ENCODE results near the gene PRKCE. TPM values are rescaled to one million over a fixed set of nuclear protein-coding genes. Genes with fewer than 3 reads are reported as not detected.

Gene PRKCE
- total and polyA plus RNA-seq, 2 experiments from 2014 or later: 0.94 to 1.2 TPM

DNA sequence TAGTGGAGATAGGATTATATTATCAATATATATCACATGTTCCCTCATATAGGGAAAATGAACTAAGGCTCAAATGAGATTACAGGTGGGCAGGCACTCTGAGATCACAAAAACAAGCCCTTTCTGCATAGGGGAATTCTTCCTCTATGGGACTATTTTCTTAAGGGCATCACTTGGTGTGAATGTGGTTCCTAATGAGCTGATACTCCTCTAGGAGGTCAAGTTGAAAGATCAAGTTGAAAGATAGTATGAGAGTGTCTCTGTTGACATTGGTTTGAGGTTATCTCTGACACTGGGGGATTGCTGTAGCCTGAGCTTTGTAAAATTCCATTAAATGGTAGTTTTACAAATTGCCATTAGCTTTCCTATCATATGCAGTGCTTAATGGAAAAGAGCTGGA lies 270.4 kb downstream of the PRKCE start (continued):
- TF ChIP-seq, protein P1, sequence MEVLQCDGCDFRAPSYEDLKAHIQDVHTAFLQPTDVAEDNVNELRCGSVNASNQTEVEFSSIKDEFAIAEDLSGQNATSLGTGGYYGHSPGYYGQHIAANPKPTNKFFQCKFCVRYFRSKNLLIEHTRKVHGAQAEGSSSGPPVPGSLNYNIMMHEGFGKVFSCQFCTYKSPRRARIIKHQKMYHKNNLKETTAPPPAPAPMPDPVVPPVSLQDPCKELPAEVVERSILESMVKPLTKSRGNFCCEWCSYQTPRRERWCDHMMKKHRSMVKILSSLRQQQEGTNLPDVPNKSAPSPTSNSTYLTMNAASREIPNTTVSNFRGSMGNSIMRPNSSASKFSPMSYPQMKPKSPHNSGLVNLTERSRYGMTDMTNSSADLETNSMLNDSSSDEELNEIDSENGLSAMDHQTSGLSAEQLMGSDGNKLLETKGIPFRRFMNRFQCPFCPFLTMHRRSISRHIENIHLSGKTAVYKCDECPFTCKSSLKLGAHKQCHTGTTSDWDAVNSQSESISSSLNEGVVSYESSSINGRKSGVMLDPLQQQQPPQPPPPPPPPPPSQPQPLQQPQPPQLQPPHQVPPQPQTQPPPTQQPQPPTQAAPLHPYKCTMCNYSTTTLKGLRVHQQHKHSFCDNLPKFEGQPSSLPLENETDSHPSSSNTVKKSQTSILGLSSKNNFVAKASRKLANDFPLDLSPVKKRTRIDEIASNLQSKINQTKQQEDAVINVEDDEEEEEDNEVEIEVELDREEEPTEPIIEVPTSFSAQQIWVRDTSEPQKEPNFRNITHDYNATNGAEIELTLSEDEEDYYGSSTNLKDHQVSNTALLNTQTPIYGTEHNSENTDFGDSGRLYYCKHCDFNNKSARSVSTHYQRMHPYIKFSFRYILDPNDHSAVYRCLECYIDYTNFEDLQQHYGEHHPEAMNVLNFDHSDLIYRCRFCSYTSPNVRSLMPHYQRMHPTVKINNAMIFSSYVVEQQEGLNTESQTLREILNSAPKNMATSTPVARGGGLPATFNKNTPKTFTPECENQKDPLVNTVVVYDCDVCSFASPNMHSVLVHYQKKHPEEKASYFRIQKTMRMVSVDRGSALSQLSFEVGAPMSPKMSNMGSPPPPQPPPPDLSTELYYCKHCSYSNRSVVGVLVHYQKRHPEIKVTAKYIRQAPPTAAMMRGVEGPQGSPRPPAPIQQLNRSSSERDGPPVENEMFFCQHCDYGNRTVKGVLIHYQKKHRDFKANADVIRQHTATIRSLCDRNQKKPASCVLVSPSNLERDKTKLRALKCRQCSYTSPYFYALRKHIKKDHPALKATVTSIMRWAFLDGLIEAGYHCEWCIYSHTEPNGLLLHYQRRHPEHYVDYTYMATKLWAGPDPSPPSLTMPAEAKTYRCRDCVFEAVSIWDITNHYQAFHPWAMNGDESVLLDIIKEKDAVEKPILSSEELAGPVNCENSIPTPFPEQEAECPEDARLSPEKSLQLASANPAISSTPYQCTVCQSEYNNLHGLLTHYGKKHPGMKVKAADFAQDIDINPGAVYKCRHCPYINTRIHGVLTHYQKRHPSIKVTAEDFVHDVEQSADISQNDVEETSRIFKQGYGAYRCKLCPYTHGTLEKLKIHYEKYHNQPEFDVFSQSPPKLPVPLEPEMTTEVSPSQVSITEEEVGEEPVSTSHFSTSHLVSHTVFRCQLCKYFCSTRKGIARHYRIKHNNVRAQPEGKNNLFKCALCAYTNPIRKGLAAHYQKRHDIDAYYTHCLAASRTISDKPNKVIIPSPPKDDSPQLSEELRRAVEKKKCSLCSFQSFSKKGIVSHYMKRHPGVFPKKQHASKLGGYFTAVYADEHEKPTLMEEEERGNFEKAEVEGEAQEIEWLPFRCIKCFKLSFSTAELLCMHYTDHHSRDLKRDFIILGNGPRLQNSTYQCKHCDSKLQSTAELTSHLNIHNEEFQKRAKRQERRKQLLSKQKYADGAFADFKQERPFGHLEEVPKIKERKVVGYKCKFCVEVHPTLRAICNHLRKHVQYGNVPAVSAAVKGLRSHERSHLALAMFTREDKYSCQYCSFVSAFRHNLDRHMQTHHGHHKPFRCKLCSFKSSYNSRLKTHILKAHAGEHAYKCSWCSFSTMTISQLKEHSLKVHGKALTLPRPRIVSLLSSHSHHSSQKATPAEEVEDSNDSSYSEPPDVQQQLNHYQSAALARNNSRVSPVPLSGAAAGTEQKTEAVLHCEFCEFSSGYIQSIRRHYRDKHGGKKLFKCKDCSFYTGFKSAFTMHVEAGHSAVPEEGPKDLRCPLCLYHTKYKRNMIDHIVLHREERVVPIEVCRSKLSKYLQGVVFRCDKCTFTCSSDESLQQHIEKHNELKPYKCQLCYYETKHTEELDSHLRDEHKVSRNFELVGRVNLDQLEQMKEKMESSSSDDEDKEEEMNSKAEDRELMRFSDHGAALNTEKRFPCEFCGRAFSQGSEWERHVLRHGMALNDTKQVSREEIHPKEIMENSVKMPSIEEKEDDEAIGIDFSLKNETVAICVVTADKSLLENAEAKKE (CRISPR knock-in tag; IDR thresholded peaks at IDR 0.05): no peak

DNA sequence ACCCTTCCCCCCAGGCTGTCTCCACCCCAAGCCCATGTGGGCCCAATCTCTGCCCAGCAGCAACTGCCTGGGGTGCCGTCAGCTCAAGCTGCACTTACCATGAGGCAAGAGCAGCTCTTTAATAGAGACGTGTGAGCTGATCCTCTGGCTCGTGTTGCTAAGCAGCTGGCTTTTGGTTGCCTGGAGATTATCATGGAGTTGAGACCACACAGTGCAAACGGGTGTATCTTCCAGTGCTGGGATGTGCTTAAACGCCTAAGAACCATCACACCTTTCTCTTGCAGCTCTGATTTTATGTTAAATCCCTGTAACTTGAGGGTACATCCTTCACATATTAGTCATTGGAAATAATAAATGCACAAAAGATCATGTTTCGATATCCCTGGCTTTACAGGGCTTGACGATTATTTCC lies 271.1 kb downstream of the PRKCE start:
- no peak for ATAC-seq
- H3K27ac ChIP-seq (ENCODE audit: low read depth): no peak overlapping the region
- no peak overlapping the region for H3K27ac Mint-ChIP-seq

DNA sequence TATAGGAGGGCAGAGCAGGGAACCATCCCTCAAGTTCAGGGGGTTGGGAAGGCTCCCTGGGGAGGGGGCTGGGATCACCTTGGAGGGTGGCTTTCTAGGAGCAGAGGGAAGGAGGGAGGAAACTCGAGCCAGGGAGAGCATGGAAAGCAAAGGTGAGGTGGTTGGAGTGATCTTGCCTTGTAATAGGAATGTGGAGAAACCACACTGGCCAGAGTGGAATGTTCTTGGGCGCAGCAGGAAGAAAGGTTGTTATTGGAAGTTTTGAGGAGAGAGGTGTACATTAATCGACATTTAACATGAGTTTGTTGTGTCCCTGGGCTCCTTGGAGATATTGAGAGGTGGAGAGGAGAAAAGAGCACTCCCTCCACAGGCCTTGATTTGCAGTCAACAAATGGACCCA lies 272.2 kb downstream of the PRKCE start:
- Histone ChIP-seq H3K4me2 (no peak overlapping the region), H3K4me1 (ENCODE audit: insufficient read depth) (no peaks in the 10 kb centered on the region), H3K9me2 (ENCODE audit: insufficient read depth) (peaks cover 9% of the 10 kb centered on the region; the same call in 1 of the 2 replicates), H3F3A (replicated peaks; ENCODE audit: low read depth) (no peaks in the 10 kb centered on the region), H4K20me1 (replicated peaks; ENCODE audit: insufficient read depth) (no peaks in the 10 kb centered on the region), H3K27me3 (ENCODE audit: insufficient read depth) (no peaks in the 10 kb centered on the region), H2AFZ (no peak overlapping the region), H3K36me3 (ENCODE audit: insufficient read depth) (no peaks in the 10 kb centered on the region), H3K27ac (ENCODE audit: low read depth) (no peak overlapping the region), H3K79me2 (replicated peaks; ENCODE audit: insufficient read depth) (no peaks in the 10 kb centered on the region), H3K4me3 (no peak overlapping the region)
- Mint-ChIP-seq H3K4me3 (no peak overlapping the region), H3K27ac (no peak overlapping the region), H3K9me3 (no peaks in the 10 kb centered on the region), H3K4me1 (peaks cover 2% of the 10 kb centered on the region; the same call in 2 of the 3 replicates), H3K36me3 (ENCODE audit: low read depth) (no peaks in the 10 kb centered on the region), H3K27me3 (ENCODE audit: insufficient read depth, low read depth, poor library complexity) (no peaks in the 10 kb centered on the region)
- ATAC-seq (no peak), DNase-seq (ENCODE audit: low spot score) (no peak)
- TF ChIP-seq, protein P2, sequence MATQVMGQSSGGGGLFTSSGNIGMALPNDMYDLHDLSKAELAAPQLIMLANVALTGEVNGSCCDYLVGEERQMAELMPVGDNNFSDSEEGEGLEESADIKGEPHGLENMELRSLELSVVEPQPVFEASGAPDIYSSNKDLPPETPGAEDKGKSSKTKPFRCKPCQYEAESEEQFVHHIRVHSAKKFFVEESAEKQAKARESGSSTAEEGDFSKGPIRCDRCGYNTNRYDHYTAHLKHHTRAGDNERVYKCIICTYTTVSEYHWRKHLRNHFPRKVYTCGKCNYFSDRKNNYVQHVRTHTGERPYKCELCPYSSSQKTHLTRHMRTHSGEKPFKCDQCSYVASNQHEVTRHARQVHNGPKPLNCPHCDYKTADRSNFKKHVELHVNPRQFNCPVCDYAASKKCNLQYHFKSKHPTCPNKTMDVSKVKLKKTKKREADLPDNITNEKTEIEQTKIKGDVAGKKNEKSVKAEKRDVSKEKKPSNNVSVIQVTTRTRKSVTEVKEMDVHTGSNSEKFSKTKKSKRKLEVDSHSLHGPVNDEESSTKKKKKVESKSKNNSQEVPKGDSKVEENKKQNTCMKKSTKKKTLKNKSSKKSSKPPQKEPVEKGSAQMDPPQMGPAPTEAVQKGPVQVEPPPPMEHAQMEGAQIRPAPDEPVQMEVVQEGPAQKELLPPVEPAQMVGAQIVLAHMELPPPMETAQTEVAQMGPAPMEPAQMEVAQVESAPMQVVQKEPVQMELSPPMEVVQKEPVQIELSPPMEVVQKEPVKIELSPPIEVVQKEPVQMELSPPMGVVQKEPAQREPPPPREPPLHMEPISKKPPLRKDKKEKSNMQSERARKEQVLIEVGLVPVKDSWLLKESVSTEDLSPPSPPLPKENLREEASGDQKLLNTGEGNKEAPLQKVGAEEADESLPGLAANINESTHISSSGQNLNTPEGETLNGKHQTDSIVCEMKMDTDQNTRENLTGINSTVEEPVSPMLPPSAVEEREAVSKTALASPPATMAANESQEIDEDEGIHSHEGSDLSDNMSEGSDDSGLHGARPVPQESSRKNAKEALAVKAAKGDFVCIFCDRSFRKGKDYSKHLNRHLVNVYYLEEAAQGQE (IDR thresholded peaks at IDR 0.05; ENCODE audit: unreplicated experiment): no peak

More for the DNA sequence above, 271.1 kb downstream of the PRKCE start:
- Histone ChIP-seq H3K4me2 (no peak overlapping the region), H3K27me3 (ENCODE audit: insufficient read depth) (no peaks in the 10 kb centered on the region), H3F3A (replicated peaks; ENCODE audit: low read depth) (no peaks in the 10 kb centered on the region), H3K9me2 (ENCODE audit: insufficient read depth) (peaks cover 9% of the 10 kb centered on the region; the same call in 1 of the 2 replicates), H4K20me1 (replicated peaks; ENCODE audit: insufficient read depth) (no peaks in the 10 kb centered on the region), H3K4me3 (no peak overlapping the region), H2AFZ (no peak overlapping the region), H3K79me2 (replicated peaks; ENCODE audit: insufficient read depth) (no peaks in the 10 kb centered on the region), H3K4me1 (ENCODE audit: insufficient read depth) (no peaks in the 10 kb centered on the region), H3K36me3 (ENCODE audit: insufficient read depth) (no peaks in the 10 kb centered on the region)
- TF ChIP-seq CREB1 (CRISPR knock-in tag; IDR thresholded peaks at IDR 0.05; ENCODE audit: low read depth) (no peak), POLR2AphosphoS5 (IDR thresholded peaks at IDR 0.05; ENCODE audit: low read depth) (no peak), ZNF331 (CRISPR knock-in tag; IDR thresholded peaks at IDR 0.05; ENCODE audit: low read depth) (no peak)
- Mint-ChIP-seq H3K4me1 (peaks cover 2% of the 10 kb centered on the region; the same call in 2 of the 3 replicates), H3K27me3 (ENCODE audit: insufficient read depth, low read depth, poor library complexity) (no peaks in the 10 kb centered on the region), H3K9me3 (no peaks in the 10 kb centered on the region), H3K4me3 (no peak overlapping the region), H3K36me3 (ENCODE audit: low read depth) (no peaks in the 10 kb centered on the region)
- DNase-seq (ENCODE audit: low spot score): no peak
